DMS53 treated with DMSO at 0.1 percent for 48 hours (cell line): ENCODE results near the gene CCHCR1.
"Not testable (repeated sequence)": the region's sequence is repeated elsewhere in the genome, so short reads cannot be mapped to it uniquely, and the experiment has no call there.

Source experiments
- DNase-seq: peaks from one replicate; lab custom pipeline; 2025; ENCODE audit not compliant: unreplicated experiment; lab: John Stamatoyannopoulos, UW

The CCHCR1 gene

DNA sequence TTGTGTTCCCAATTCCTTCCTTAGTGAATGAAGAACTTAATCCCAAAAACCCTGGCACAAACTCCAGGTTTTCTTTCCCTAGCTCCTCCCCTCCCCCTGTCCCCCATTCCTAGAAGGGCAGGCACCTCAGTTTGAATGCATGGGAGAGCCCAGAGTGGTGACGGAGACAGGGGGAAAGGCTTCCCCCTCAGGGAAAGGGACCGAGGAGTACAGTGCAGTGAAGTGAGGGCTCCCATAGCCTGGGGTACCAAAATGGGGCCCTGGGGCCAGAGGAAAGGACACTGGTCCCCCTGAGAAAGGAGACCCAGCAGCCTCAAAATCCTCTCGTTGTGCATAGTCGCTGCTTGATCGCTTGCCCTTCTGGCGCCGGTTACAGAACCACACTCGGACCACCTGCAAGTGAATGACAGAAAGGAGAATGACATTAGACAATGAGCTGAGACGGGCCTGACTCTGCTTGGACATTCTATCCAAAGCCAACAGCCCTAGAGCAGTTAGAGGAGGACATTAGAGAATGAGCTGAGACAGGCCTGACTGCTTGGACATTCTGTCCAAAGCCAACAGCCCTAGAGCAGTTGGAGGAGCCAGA lies 7.0 kb upstream of the CCHCR1 start:
- not testable (repeated sequence) for DNase-seq

DNA sequence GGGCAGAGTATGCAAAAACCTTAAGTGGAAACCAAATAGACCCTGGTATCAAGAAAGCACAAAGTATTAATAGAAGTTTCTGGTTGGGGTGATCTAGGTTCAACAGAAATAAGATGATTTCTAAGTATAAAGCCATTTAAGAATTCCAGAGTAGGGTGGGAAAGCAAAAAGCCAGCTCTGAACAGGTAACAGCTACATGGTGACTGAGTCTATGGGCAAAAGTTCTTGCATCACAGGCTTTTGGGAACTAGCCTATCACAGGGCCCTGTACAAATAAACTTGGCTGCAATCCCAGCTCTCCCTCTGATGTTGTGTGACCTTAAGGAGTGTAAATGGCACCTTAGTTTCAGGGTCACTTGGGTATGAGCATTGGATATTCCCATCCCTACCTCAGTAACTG lies 6.3 kb upstream of the CCHCR1 start:
- no peak for DNase-seq

DNA sequence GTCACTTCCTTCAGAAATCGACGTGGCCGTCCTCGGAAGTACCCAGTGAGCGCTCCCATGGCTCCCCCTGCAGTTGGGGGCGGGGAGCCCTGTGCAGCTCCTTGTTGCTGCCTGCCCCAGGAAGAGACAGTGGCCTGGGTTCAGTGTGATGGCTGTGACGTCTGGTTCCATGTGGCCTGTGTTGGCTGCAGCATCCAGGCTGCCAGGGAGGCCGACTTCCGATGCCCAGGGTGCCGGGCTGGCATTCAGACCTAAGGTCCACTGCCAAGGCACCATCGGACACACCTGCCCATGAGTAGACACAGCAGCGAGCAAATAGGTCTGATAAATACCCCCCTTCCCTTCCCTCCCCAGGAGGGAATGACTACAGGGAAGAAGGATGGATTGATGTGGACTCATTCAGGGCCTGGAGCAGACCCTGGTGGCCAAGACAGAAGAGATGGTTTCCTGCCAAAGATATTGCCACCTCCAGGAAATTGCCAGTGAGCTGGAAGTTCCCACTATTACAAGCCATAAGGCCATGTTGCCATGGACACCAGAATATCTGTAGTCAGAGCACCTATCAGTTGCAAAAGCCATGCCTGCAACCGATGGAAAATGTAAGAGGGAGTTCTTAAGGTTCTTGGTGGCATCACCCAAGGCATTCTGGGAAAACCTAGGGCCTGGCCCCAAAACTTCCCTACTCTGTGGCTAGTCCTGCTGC lies 5.0 kb upstream of the CCHCR1 start:
- DNase-seq = no peak

GRCh38 chr6:31161216-31162126 lies 3.9 kb upstream of the CCHCR1 start:
- DNase-seq = no peak

- no peak for DNase-seq
Measured at GRCh38 chr6:31158863-31159855, 1.6 kb upstream of the CCHCR1 start.

GRCh38 chr6:31158140-31158862 lies 699 bp upstream of the CCHCR1 start, which contains the start of gene TCF19:
Gene TCF19, plus strand, starts transcription at chr6:31158589. Its CDS starts 881 bp downstream, at chr6:31159470.
- DNase-seq = peak; percentile 88

- no peak for DNase-seq
Measured at GRCh38 chr6:31156641-31157040, 961 bp downstream of the CCHCR1 start.

DNA sequence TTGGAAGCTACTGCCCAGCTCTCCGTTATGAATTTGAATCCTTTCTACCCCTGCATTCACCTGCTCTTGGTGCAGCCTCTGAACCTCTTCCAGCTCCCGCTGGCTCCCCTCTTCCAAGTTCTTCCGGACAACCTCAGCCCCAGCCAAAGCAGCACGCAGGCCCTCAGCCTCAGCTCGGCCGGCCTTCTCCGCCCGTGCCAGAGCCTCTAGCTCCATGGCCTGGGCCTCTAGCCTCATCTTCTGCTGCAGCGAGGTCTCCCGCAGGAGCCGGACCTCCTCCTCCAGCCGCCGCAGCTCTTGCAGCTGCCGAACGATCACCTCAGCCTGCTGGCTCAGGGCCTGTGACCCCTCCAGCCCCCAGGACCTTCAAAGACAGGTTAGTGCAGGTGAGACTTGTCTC lies 3.2 kb downstream of the CCHCR1 start:
- DNase-seq = no peak

GRCh38 chr6:31152781-31153180 lies 4.8 kb downstream of the CCHCR1 start:
- peak; percentile 29 for DNase-seq

- no peak for DNase-seq
Measured at GRCh38 chr6:31149827-31150447, 7.7 kb downstream of the CCHCR1 start.

DNA sequence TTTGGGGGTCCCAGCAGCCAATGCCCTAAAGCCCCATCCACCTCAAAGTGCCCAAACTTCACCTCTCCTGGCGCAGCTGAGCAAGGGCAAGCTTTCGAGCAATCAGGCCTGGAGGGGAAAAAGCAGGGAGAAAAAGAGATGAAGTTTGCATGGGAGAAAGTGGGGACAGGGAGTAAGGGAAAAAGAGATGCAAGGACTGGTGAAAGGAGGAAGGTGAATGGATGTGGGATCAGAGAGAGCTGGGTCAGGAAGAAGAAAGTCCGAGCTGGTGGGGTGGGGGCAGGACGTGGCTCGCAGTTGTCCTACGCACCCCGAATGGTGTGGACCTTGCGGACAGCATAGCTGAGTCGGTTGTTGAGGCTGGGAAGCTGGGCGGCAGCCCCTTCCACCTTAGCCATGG lies 12.2 kb downstream of the CCHCR1 start:
- no peak for DNase-seq

DNA sequence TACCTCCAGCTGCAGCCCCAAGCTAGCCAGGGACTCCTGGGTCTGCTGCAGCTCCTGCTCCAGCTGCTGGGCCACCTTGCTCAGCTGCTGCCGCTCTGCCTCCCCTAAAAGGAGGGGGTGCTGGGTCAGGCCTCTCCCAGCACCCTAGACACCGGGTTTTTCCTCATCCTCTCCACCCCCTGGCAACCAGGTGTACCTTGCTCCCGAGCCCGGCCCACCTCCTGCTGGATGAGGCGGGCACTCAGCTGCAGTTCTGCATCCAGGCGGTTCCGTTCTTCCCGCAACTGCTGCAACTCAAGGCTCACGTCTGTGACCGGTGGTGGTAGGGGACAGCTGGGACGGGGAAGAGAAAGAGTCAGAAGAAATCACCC lies 12.6 kb downstream of the CCHCR1 start:
- DNase-seq = no peak

DNA sequence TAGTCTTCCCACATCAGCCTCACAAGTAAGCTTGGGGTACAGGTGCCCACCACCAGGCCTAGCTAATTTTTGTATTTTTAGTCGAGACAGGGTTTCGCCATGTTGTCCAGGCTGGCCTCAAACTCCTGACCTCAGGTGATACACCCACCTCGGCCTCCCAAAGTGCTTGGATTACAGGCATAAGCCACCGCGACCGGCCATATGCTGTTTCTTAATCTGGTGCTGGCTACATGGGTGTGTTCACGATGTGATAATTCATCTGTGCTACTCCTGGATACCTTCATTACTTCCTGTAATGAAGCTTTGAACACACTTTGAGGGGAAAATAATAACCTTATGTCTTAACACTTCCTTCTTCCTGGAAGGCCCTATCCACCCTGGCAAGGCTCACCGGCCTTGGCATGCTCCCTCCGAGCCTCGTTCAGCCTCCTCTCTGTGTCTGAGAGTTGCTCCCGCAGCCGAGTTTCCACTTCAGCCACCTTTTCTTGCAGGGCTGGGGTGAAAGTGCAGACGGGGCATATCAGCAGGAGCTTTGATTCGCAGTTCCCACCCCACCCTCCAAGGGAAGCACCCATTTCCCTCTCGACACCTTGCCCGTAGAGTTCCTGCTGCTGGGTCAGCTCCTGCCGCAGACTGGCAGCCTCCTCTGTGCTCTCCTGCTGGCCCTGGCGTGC lies 13.2 kb downstream of the CCHCR1 start:
- DNase-seq = no peak

GRCh38 chr6:31143148-31143547 lies 14.5 kb downstream of the CCHCR1 start:
- no peak for DNase-seq

DNA sequence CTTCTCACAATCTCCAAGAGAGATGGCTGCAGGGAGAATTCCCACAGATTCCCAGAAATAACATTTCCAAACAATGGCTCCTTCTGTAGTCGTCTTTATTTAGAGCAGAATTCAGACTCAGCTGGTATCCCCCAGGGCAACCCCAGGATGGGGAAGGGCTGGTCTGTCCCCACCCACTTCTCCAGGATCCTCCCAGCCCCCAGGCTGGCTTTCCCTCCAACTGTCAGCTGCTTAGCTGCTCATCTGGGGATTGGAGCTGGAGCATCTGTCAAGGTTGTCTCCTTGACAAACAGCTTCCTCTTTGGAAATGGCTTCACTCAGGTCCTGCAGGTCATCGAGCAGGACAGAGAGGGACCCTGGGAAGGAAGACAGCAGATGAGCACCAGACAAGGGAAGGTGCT lies 15.2 kb downstream of the CCHCR1 start:
- no peak for DNase-seq

DNA sequence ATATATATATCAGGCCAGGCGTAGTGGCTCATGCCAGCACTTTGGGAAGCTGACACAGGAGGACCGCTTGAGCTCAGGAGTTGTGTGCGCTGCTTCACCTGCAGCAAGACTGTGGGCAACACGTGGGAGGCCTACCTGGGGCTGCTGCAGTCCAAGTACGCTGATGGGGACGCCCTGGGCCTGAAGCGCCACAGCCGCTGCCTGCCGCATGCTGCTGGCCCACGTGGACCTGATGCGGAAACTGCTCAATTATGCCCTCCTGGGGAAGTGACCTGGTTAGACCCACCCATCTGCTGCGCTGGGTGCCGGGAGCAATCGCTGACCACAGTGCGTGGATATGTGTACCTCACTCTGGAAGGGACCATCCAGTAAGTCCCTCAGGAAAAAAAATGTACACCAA lies 17.0 kb downstream of the CCHCR1 start:
- no peak for DNase-seq

GRCh38 chr6:31139599-31139998 lies 18.0 kb downstream of the CCHCR1 start:
- no peak for DNase-seq

- no peak for DNase-seq
Measured at GRCh38 chr6:31138982-31139381, 18.6 kb downstream of the CCHCR1 start, which contains the start of gene PSORS1C2. Gene PSORS1C2, minus strand, starts transcription at chr6:31139066. Its CDS starts 40 bp downstream, at chr6:31139026.

DNA sequence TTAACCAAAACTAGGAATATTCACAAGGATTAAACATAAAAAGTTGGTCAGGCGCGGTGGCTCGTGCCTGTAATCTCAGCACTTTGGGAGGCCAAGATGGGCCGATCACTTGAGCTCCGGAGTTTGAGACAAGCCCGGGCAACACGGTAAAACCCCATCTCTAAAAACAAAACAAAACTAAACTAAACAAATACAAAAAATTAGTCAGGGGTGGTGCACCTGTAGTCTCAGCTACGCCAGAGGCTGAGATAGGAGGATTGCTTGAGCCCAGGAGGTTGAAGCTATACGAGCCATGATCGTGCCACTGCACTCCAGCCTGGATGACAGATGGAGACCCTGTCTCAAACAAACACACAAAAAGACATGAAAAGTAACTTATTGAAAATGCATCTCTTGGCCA lies 21.9 kb downstream of the CCHCR1 start:
- no peak for DNase-seq
